Measurements from ENCODE around the gene RHBDL1. TPM values are rescaled to one million over a fixed set of nuclear protein-coding genes. Genes with fewer than 3 reads are reported as not detected.

The RHBDL1 gene
- total and polyA plus RNA-seq, 2 experiments from 2014 or later = 3.4 to 4.2 TPM

DNA sequence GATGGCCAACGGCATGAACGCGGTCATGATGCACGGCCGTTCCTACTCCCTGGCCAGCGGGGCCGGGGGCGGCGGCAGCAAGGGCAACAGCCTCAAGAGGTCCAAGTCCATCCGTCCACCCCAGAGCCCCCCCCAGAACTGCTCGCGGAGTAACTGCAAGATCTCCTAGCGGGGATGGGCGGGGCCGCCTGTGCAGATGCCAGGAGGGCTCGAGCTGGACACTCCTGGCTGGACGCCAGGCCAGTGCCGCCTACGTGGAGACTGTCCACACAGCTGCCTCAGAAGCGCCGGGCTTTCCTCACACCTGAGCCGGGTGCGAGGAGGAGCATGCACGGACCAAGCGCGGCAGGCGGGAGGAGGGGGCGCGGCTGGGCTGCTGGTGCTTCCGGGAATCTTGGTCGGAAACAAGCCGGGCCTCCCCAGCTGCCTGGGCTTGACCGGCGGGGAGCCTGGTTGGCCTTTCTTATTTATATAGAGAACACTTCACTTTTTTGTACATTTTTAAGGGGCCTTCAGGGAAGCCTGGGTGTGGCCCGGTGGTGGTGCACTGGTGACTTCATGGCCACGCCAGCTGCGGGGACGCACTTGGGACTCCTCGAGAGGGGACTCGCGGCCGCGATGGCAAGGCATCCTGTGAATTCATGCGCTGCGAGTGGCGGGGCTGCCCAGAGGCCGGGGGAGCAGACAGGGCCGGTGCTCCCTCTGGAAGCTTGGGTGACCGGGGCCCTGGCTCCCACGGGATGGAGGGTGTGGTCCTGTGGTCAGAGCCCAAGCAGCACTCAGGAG is 47.8 kb upstream of the RHBDL1 start:
- Histone ChIP-seq H3K4me3 (no peak overlapping the region), H4K20me1 (ENCODE audit: insufficient read depth, poor library complexity, severe bottlenecking) (peaks cover 6% of the 10 kb centered on the region), H3K9me2 (replicated peaks; ENCODE audit: insufficient read depth) (no peaks in the 10 kb centered on the region), H3K9me3 (ENCODE audit: low read depth) (no peaks in the 10 kb centered on the region), H3K79me2 (no peaks in the 10 kb centered on the region), H3K27me3 (no peaks in the 10 kb centered on the region), H2AFZ (no peak overlapping the region), H3K4me1 (ENCODE audit: insufficient read depth) (peaks cover 16% of the 10 kb centered on the region), H3K36me3 (replicated peaks; ENCODE audit: insufficient read depth, low read depth) (no peaks in the 10 kb centered on the region), H3K4me2 (no peak overlapping the region), H3K27ac (no peak overlapping the region)
- DNase-seq (ENCODE audit: low spot score) = peak; percentile 57
- 94% methylated on average over 49 of the region's 50 CpGs for WGBS (ENCODE audit: low lambda C conversion rate, missing lambda C conversion rate)
- TF ChIP-seq, protein P1, sequence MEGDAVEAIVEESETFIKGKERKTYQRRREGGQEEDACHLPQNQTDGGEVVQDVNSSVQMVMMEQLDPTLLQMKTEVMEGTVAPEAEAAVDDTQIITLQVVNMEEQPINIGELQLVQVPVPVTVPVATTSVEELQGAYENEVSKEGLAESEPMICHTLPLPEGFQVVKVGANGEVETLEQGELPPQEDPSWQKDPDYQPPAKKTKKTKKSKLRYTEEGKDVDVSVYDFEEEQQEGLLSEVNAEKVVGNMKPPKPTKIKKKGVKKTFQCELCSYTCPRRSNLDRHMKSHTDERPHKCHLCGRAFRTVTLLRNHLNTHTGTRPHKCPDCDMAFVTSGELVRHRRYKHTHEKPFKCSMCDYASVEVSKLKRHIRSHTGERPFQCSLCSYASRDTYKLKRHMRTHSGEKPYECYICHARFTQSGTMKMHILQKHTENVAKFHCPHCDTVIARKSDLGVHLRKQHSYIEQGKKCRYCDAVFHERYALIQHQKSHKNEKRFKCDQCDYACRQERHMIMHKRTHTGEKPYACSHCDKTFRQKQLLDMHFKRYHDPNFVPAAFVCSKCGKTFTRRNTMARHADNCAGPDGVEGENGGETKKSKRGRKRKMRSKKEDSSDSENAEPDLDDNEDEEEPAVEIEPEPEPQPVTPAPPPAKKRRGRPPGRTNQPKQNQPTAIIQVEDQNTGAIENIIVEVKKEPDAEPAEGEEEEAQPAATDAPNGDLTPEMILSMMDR (IDR thresholded peaks at IDR 0.05; ENCODE audit: poor library complexity) = no peak
- TF ChIP-seq EZH2 (IDR thresholded peaks at IDR 0.05; ENCODE audit: borderline replicate concordance) = no peak
- TF ChIP-seq EZH2phosphoT487 (IDR thresholded peaks at IDR 0.05; ENCODE audit: low read depth, severe bottlenecking, unreplicated experiment) = no peak

DNA sequence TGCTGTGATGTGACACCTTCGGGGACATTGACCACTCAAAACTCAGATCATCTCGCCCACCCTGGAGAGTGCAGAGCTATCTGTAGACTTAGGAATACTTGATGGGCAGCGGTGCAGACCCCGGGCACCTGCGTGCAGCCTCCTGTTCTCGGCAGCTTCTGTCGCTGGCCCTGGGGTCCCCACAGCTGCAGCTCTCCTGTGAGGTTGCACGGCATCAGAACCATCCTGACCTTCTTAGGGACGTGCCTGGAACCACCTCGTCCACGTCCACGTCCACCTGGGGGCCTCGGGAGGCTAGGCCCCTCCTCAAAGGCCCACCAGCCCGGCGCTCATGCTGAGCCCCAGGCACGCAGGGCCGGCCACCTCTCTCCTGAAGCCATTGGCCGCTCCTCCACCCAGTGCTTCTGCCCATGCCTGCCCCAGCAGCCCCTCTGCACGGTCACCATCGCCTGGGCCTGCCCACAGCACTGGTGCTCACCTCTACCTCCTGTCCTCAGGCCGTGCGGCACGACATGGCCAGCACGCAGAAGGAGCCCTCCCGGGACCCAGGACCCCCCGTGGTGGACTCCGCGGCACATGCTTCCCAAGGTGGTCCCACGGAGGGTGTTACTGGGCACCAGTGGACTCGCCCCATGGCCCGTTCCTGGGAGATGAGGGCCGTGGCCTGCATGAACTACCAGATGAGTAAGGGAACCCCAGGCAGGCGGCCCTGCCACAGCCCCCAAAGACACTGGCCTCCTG is 47.0 kb upstream of the RHBDL1 start:
- H3K27ac ChIP-seq = no peak overlapping the region
- no peaks in the 10 kb centered on the region for H3K36me3 ChIP-seq (replicated peaks; ENCODE audit: insufficient read depth, low read depth)
- no peaks in the 10 kb centered on the region for H3K9me3 ChIP-seq (ENCODE audit: low read depth)
- no peaks in the 10 kb centered on the region for H3K27me3 ChIP-seq
- TF ChIP-seq, protein P1 (IDR thresholded peaks at IDR 0.05; ENCODE audit: poor library complexity) = no peak
- no peak for TF ChIP-seq EZH2 (IDR thresholded peaks at IDR 0.05; ENCODE audit: borderline replicate concordance)
- TF ChIP-seq EZH2phosphoT487 (IDR thresholded peaks at IDR 0.05; ENCODE audit: low read depth, severe bottlenecking, unreplicated experiment) = no peak
- no peaks in the 10 kb centered on the region for H3K9me2 ChIP-seq (replicated peaks; ENCODE audit: insufficient read depth)
- peaks cover 16% of the 10 kb centered on the region for H3K4me1 ChIP-seq (ENCODE audit: insufficient read depth)
- H3K4me3 ChIP-seq = no peak overlapping the region
- no peak overlapping the region for H2AFZ ChIP-seq
- peaks cover 6% of the 10 kb centered on the region for H4K20me1 ChIP-seq (ENCODE audit: insufficient read depth, poor library complexity, severe bottlenecking)
- no peak overlapping the region for H3K4me2 ChIP-seq
- no peak for DNase-seq (ENCODE audit: low spot score)
- 94% methylated on average over 33 of the region's 33 CpGs for WGBS (ENCODE audit: low lambda C conversion rate, missing lambda C conversion rate)
- H3K79me2 ChIP-seq = no peaks in the 10 kb centered on the region

DNA sequence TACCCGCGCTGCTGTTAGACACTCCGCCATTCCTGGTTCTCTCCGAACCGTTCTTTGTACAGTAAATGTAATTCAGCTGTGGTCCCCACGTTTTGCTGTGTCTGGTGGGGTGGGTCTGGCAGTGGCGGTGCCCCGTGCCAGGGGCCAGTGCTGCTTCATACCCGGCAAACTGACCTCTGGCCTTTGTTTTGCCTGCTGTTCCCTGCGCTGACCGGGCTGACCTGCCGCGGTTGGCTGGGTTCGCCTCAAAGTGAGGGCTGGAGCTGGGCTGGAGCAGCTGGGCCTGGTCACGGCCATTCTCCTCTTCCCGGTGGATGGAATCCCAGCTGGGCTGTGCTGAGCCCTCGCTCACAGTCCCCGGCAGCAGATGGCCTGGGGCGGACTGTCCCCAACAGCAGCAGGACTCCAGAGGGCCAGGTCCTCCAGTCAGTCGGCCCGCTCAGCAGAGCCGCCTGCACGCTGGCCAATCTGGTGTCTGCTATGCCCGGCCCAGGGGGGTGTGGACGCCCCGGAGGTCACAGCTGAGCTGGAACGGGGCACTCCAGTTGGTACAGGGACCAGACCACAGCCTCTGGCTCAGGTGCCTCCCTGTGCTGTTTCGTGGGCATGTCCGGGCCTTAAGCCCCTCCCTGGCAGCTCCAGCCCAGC is 46.2 kb upstream of the RHBDL1 start:
- Histone ChIP-seq H3K27me3 (no peaks in the 10 kb centered on the region), H3K9me2 (replicated peaks; ENCODE audit: insufficient read depth) (no peaks in the 10 kb centered on the region), H3K36me3 (replicated peaks; ENCODE audit: insufficient read depth, low read depth) (no peaks in the 10 kb centered on the region), H3K27ac (no peak overlapping the region), H3K4me2 (no peak overlapping the region), H3K79me2 (no peaks in the 10 kb centered on the region), H3K4me1 (ENCODE audit: insufficient read depth) (peaks cover 16% of the 10 kb centered on the region), H3K9me3 (ENCODE audit: low read depth) (no peaks in the 10 kb centered on the region), H4K20me1 (ENCODE audit: insufficient read depth, poor library complexity, severe bottlenecking) (peaks cover 2% of the 10 kb centered on the region), H2AFZ (no peak overlapping the region), H3K4me3 (no peak overlapping the region)
- TF ChIP-seq, protein P1 (IDR thresholded peaks at IDR 0.05; ENCODE audit: poor library complexity) = no peak
- TF ChIP-seq EZH2 (IDR thresholded peaks at IDR 0.05; ENCODE audit: borderline replicate concordance) (no peak), EZH2phosphoT487 (IDR thresholded peaks at IDR 0.05; ENCODE audit: low read depth, severe bottlenecking, unreplicated experiment) (no peak)
- WGBS (ENCODE audit: low lambda C conversion rate, missing lambda C conversion rate) = 67% methylated on average over 27 of the region's 29 CpGs
- DNase-seq (ENCODE audit: low spot score) = no peak

Data from hepatocyte (in vitro differentiated cells).